CD4-positive, alpha-beta T cell treated with Interleukin-6 for 4 hours (primary cell): Measurements from ENCODE around the gene TCF12.

Source experiments
- DNase-seq: peaks from one replicate; pipeline ENCODE4 v3.0.0-alpha.2; 2020; ENCODE audit warnings: mixed read lengths

TCF12 gene

GRCh38 chr15:57100136-57100539 lies 181.7 kb downstream of the TCF12 start:
- DNase-seq, result no peak

DNA sequence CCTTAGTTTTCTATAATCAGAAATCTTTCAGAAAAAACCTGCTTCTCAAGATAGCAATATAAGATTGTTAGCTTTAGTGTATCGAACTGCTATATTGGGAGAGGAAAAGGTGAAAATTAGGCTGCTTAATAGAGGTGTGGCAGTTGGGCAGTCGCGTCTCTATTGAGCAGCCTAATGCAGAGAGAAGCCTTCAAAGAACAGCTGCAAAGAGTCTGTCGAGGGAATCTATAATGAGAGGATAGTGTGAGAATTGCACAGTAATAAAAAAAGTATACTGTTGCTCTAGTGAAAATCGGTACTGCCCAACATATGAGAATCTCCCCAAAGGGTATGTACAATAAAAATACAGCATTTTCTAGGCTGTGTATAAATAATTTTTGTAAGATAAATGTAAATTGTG lies 184.4 kb downstream of the TCF12 start:
- no peak for DNase-seq

GRCh38 chr15:57108296-57108695 lies 189.9 kb downstream of the TCF12 start:
- no peak for DNase-seq

- DNase-seq, result no peak
Observed at GRCh38 chr15:57109005-57109404, 190.6 kb downstream of the TCF12 start.

- DNase-seq, result no peak
Observed at GRCh38 chr15:57111002-57111401, 192.6 kb downstream of the TCF12 start.

DNA sequence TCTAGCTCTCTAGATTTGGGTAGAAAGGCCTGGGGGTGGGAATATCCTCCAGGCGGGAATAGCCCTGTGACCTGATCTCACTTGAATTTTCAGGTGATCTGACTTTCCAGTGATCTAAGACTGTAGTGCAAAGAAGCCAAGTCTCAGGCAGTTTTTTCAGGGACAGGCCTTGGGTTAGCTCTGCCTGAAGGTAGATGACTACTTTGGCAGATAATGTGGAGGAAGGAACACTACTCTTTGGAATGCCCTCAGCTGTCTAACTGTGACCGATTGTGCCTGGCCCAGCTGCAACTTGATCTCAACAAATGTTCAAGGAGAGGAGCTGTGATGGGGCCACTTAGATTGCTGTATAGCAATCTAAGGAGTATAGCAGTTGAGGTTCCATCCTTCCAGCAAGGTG lies 193.7 kb downstream of the TCF12 start:
- DNase-seq, result no peak

- no peak for DNase-seq
Observed at GRCh38 chr15:57114070-57114469, 195.6 kb downstream of the TCF12 start.

DNA sequence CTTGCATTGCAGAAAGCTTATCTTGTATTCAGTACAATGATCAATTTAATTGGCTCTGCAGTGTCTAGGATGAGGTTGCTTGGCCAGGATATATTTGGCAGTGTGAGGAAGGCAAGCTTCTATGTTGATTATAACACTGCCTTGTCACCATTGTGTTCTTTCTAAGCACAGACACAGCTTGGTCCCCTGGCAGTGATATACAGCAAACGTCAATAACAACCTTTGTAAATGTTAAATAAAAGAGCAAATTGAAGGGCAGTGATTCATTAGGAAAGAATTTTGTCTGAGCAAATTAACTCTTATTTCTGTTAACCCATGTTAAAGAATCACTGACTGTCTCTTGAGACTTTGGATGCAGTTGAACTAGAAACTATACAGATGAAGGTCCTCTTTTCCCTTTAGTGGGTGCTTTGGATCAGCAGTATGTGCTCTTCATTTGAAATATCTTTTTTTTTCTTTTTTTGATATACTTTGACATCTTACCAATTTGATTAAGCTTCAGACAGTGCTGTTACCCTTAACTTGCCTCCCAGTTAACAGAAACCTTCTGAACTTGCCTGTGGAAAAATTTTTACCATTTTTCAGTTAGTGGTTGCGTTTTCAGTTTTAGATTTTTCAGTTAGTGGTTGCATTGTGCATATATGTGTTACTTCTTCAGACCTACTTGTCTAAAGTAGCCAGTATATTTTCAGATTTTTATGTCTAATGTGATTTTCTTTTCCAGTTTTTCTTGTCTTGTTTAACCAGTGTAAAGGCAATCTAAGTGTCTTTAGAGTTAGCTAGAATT lies 199.8 kb downstream of the TCF12 start:
- DNase-seq, result no peak

- DNase-seq, result no peak
Observed at GRCh38 chr15:57122080-57122840, 203.8 kb downstream of the TCF12 start.

DNA sequence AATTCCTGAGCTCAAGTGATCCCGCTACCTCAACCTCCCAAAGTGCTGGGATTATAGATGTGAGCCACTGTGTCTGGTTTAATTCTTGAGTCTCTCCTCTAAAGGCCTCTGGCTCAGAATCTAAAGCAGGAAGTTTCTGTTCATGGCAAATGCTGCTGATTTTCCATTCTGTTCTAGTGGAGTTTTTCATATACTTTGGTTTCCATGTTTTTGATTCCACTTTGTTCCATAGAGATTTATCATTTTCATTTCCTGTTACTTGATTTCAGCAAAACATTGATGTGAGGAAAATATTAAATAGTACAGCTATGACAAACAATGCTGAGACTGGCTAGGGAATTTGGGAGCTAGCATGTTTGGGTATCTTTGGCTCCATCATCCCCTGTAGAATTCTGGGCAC lies 205.6 kb downstream of the TCF12 start:
- no peak for DNase-seq

- DNase-seq, result no peak
Observed at GRCh38 chr15:57129064-57129463, 210.6 kb downstream of the TCF12 start.

DNA sequence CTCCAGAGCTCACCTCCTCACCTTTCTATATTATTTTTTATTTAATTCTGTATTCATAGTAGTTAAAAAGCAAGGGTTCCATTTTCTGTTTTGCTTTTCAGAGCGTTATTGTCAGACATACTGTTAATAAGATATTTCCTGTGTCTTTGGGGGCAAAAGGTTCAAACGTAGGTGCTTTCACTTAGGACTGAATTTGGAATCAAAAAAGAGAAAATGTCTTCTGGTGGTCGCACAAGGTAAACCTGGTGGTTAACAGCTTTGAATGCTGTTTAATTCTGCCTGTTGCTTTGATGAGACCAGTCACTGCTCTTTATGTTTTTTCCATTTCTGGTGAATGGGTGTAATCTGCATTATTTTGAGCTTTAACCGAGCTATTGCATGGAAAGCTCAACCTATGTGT lies 212.5 kb downstream of the TCF12 start:
- no peak for DNase-seq

GRCh38 chr15:57133127-57133968 lies 214.9 kb downstream of the TCF12 start:
- DNase-seq, result peak; percentile 27

DNA sequence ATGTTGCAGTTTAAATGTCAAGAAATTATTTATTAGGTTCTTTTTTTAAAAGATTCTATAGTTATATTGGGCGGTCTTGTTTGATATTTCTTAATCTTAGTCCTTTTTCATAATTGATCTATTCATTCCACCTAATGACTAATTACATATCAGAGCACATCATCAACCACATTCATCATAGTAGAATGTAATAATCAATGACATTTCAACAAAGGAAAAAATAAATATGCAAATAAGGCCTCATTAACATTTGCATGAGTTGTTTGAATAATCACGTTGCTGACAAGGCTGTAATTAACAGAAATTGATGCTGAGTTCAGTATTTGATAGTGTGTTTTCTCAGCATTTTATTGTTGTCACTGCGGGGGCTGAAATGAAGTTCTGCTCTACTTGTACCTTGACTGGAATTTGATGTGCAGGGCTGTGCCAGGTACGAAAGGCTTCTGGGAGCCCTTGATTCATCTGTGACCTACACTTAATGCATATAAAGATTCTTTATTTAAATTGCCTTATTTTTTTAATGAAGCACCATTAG lies 215.7 kb downstream of the TCF12 start:
- no peak for DNase-seq

- DNase-seq, result no peak
Observed at GRCh38 chr15:57134851-57135250, 216.4 kb downstream of the TCF12 start.

GRCh38 chr15:57135800-57136199 lies 217.4 kb downstream of the TCF12 start:
- no peak for DNase-seq

GRCh38 chr15:57138349-57138788 lies 219.9 kb downstream of the TCF12 start:
- no peak for DNase-seq

DNA sequence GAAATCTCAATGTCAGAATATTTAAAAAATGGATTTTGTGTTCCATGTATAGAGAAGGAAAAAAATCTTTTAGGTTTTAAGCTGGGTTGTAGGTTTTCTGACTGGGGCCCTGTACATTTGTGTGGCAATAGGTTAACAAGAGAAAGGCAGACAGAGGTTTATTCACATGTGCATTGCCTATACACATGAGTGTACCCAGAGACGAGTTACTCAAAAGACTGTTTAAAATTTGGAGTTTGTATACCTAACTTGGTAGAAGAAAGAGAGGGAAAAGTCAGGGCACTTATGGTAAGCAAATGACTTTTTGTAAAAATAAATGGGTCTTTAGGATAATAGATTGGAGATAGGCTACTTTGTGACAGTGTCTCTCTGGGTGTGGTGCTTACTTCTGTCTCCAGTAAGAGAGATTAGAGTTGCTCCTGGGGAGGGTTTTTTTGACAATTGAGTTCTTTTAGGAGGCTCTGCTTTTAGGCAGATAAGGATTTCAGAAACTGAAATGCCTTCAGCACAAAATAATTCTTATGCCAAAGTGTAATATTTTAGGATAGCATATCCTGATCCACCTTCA lies 225.2 kb downstream of the TCF12 start:
- no peak for DNase-seq

GRCh38 chr15:57144448-57144847 lies 226.0 kb downstream of the TCF12 start:
- no peak for DNase-seq

GRCh38 chr15:57146506-57147201 lies 228.2 kb downstream of the TCF12 start:
- peak; percentile 14 for DNase-seq

GRCh38 chr15:57147621-57148020 lies 229.2 kb downstream of the TCF12 start:
- no peak for DNase-seq

DNA sequence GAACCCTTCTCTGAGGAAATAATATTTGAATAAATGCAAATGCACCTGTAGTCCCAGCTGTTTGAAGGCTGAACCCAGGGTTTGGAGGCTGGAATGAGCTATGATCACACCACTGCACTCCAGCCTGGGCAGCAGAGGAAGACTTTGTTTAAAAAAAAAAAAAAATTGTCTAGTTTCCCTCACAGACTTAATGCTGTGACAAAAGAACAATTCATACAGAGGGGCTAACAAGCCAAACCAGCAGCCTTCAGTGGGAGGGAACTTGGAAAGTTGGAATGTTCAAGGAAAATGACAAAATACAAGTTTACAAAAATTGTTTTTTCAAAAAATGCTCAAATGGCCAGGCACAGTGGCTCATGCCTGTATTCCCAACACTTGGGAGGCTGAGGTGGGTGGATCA lies 229.8 kb downstream of the TCF12 start:
- no peak for DNase-seq
